Astrocyte of the spinal cord (primary cell): ENCODE data around the gene RIC1.
A peak's percentile ranks its signal among the peaks of the same experiment; 100 is the strongest.

Source experiments
- DNase-seq: peaks from one replicate; pipeline ENCODE4 v3.0.0; 2011; ENCODE audit warnings: low read depth, low spot score
- H3K4me3 ChIP-seq: 2 replicates; pipeline ENCODE4 v1.5.1; 2011; ENCODE audit warnings: low read depth, mild to moderate bottlenecking, low read length, moderate library complexity
- in situ Hi-C: cut with HindIII; loops from 2 replicates; pipeline ENCODE4 v1.10.0; 2017; ENCODE audit warnings: low sequenced_read_pairs
- TF ChIP-seq, protein P1 (sequence below): IDR thresholded peaks from 2 replicates; pipeline ENCODE4 v1.5.1; 2012; ENCODE audit warnings: low read depth, mild to moderate bottlenecking, low read length, inconsistent platforms

The RIC1 gene

DNA sequence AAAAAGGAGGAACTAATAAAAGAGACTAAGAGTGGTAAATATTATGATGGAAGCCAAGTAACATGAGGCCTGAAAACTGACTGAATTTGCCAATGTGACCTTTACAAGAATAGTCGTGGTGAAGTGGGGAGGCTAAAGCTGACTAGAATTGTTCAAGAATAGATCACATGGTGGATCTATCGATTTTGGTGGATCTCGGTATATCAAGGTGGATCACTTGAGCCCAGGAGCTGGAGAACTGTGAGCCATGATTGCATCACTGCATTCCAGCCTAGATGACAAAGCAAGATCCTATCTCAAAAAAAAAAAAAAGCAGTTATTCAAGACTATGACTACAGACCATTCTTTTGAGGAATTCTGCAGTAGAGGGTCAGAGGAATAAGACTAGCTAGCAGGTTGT, 189.0 kb downstream of the RIC1 start:
- no peak overlapping the region for H3K4me3 ChIP-seq
- DNase-seq: peak; percentile 56
- TF ChIP-seq, protein P1, sequence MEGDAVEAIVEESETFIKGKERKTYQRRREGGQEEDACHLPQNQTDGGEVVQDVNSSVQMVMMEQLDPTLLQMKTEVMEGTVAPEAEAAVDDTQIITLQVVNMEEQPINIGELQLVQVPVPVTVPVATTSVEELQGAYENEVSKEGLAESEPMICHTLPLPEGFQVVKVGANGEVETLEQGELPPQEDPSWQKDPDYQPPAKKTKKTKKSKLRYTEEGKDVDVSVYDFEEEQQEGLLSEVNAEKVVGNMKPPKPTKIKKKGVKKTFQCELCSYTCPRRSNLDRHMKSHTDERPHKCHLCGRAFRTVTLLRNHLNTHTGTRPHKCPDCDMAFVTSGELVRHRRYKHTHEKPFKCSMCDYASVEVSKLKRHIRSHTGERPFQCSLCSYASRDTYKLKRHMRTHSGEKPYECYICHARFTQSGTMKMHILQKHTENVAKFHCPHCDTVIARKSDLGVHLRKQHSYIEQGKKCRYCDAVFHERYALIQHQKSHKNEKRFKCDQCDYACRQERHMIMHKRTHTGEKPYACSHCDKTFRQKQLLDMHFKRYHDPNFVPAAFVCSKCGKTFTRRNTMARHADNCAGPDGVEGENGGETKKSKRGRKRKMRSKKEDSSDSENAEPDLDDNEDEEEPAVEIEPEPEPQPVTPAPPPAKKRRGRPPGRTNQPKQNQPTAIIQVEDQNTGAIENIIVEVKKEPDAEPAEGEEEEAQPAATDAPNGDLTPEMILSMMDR: no peak
- in situ Hi-C loops: no loop called here

DNA sequence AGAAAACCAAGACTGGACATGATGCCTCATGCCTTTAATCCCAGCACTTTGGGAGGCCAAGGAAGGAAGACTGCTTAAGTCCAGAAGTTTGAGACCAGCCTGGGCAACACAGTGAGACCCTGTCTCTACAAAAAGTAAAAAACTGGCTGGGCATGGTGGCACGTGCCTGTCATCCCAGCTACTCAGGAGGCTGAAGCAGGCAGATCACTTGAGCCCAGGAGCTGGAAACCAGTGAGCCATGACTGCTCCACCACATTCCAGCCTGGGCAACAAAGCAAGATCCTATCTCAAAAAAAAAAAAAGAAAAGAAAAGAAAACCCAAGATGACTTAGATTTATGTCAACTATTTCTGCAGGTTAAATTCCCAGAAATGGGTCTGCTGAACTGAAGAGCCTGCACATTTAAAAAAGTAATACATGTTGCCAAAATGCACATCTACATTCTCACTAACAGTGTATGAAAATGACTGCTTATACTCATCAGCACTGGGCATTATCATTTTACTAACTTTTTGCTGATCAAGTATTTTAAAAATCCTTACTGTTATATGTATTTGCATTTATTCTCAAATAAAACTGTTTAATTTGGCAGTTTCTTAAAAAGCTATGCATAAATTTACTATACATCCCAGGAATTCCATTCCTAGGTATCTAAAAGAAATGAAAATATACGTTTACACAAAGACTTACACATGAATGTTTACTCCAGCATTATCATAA, 189.7 kb downstream of the RIC1 start:
- H3K4me3 ChIP-seq: no peak overlapping the region
- TF ChIP-seq, protein P1: no peak
- DNase-seq: no peak
- in situ Hi-C loops: no loop called here

DNA sequence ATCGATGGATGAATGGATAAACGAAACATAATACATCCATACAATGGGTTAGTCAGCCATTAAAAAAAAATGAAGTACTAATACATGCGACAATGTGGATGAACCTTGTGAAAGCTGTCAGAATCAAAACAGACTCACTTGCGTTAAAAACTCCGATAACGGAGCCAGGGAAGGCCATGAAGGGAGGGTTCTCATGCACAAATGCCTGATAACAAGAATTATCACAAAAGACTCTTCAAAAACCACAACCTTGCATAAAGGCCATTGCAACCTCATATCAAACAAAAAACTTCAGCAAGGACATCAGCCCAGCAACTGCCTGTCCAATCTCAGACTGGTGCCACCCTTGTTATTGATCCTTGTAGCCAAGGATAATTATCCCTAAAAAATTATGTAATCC, 190.3 kb downstream of the RIC1 start:
- H3K4me3 ChIP-seq: no peak overlapping the region
- in situ Hi-C loops: no loop called here
- DNase-seq: no peak
- TF ChIP-seq, protein P1: no peak

DNA sequence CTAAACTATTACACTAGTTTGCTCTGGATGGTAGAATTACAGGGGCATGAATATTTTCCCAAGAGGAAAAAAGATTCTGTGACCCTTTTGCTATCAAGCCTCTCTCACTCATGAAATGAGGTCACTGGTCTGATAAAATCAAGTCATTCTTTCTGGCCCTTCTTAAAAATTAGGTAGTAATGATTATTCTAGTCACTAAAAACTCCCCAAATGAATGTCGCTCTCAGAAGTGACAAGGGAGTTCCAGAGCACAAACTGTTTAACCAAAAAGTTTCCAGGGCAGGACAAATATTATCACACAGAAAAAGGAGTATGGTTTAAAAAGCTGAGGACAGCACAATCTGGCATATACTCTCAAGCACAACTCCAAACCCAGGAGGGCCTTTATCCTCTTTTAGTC, 191.5 kb downstream of the RIC1 start:
- no peak for DNase-seq
- in situ Hi-C loops: no loop called here
- TF ChIP-seq, protein P1: no peak
- no peak overlapping the region for H3K4me3 ChIP-seq

DNA sequence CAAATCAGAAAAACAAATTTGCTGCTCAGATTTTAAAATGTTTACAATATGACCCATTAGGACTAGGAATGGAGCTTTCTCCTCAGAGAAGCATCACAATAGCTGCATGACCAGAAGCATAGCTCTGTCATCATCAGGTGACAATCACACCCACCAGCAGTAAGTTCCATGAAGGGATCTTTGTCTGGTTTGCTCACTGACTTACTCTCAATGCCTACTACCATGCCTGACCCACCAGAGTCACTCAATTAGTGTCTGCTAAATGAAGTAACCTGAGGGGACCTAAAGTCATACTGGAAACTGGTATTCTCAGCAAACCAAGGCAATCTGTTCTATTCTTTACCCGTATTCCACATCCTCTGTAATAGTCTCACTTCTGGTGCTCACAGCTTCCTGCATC, 196.3 kb downstream of the RIC1 start:
- in situ Hi-C loops: no loop called here
- no peak for DNase-seq
- TF ChIP-seq, protein P1: no peak
- no peak overlapping the region for H3K4me3 ChIP-seq
